ENCODE measurements around the gene CXXC4. TPM values are rescaled to one million over a fixed set of nuclear protein-coding genes. Genes with fewer than 3 reads are reported as not detected.

Gene CXXC4
- total RNA-seq (2014; rRNA removed) = not detected in 2 replicates
- percentile 6 among the genes with signal in this experiment for Bru-seq, nascent RNA
- not detected for BruChase-seq, experiment 1, labeled RNA remaining after a 6-hour chase
- BruChase-seq, experiment 2, labeled RNA remaining after a 2-hour chase = percentile 5 among the genes with signal in this experiment
- long read RNA-seq = 0 reads

GRCh38 chr4:104494822-104495559 is at the start of gene CXXC4:
Gene CXXC4, minus strand, starts transcription at chr4:104494894. Its CDS starts 3,092 bp downstream, at chr4:104491802.
- H3K4me2 ChIP-seq (ENCODE audit: low read length) = peak within 1 kb of the TSS; percentile 97
- no peak for TF ChIP-seq EZH2phosphoT487 (IDR thresholded peaks at IDR 0.05; ENCODE audit: borderline replicate concordance, low read length)
- no peak for TF ChIP-seq CTCF (conservative IDR thresholded peaks at IDR 0.05; ENCODE audit: low read depth, low read length)
- TF ChIP-seq EZH2 (IDR thresholded peaks at IDR 0.05; ENCODE audit: low read length, unreplicated experiment) = no peak
- H3K36me3 ChIP-seq (ENCODE audit: low read depth, low read length) = no peaks in the 10 kb centered on the region
- no peaks in the 10 kb centered on the region for H3K9me3 ChIP-seq (ENCODE audit: low read length)
- no peaks in the 10 kb centered on the region; the same call in 1 of the 2 replicates for H3K4me1 ChIP-seq (ENCODE audit: insufficient read depth, low read length)
- DNase-seq (no peak), ATAC-seq (peak; percentile 54)
- no peaks in the 10 kb centered on the region for H3F3A ChIP-seq (ENCODE audit: low read length, unreplicated experiment)
- H3K9ac ChIP-seq (ENCODE audit: low read length) = no peak within 1 kb of the TSS
- H3K9me2 ChIP-seq (replicated peaks; ENCODE audit: low read length) = no peaks in the 10 kb centered on the region
- intact Hi-C loops (cut with micrococcal nuclease) = no loop called here
- H2AFZ ChIP-seq (ENCODE audit: low read length) = peak within 1 kb of the TSS; percentile 91
- ChIA-PET CTCF (no interaction called here), POLR2A (ENCODE audit: unreplicated experiment) (no interaction called here)
- peaks cover 18% of the 10 kb centered on the region; the same call in 1 of the 2 replicates for H3K27me3 ChIP-seq (ENCODE audit: low read length)
- no peaks in the 10 kb centered on the region for H4K20me1 ChIP-seq (ENCODE audit: low read length)
- H3K4me3 ChIP-seq (ENCODE audit: low read length) = peak within 1 kb of the TSS; percentile 74
- no peaks in the 10 kb centered on the region for H3K79me2 ChIP-seq (ENCODE audit: low read length)
- no TSS peak for BruUV-seq (replicated peaks)
- H3K27ac ChIP-seq (ENCODE audit: low read length) = no peak within 1 kb of the TSS

- Histone ChIP-seq H3K4me3 (ENCODE audit: low read length) (no peak overlapping the region), H3K36me3 (ENCODE audit: low read depth, low read length) (no peaks in the 10 kb centered on the region), H3K4me2 (ENCODE audit: low read length) (no peak overlapping the region), H3K9me3 (ENCODE audit: low read length) (no peaks in the 10 kb centered on the region), H2AFZ (ENCODE audit: low read length) (no peak overlapping the region), H3K9me2 (replicated peaks; ENCODE audit: low read length) (no peaks in the 10 kb centered on the region), H3K27me3 (ENCODE audit: low read length) (peaks cover 8% of the 10 kb centered on the region; the same call in 1 of the 2 replicates), H4K20me1 (ENCODE audit: low read length) (no peaks in the 10 kb centered on the region), H3K9ac (ENCODE audit: low read length) (no peak overlapping the region), H3K27ac (ENCODE audit: low read length) (no peak overlapping the region), H3K79me2 (ENCODE audit: low read length) (no peaks in the 10 kb centered on the region), H3F3A (ENCODE audit: low read length, unreplicated experiment) (no peaks in the 10 kb centered on the region), H3K4me1 (ENCODE audit: insufficient read depth, low read length) (no peaks in the 10 kb centered on the region)
- ATAC-seq = no peak
- POLR2A ChIA-PET (ENCODE audit: unreplicated experiment) = no interaction called here
- intact Hi-C loops (cut with micrococcal nuclease) = no loop called here
- no peak for TF ChIP-seq EZH2phosphoT487 (IDR thresholded peaks at IDR 0.05; ENCODE audit: borderline replicate concordance, low read length)
- TF ChIP-seq CTCF (conservative IDR thresholded peaks at IDR 0.05; ENCODE audit: low read depth, low read length) = no peak
- TF ChIP-seq EZH2 (IDR thresholded peaks at IDR 0.05; ENCODE audit: low read length, unreplicated experiment) = no peak
- BruUV-seq (replicated peaks) = no TSS peak
- CTCF ChIA-PET = no interaction called here
- DNase-seq = no peak
These were observed 38.5 kb upstream of the CXXC4 start for GRCh38 chr4:104533156-104533555.

GRCh38 chr4:104532677-104533076 is 38.0 kb upstream of the CXXC4 start:
- intact Hi-C loops (cut with micrococcal nuclease) = no loop called here
- no peak overlapping the region for H2AFZ ChIP-seq (ENCODE audit: low read length)
- DNase-seq = no peak
- H3K27me3 ChIP-seq (ENCODE audit: low read length) = peaks cover 8% of the 10 kb centered on the region; the same call in 1 of the 2 replicates
- no peaks in the 10 kb centered on the region for H3K36me3 ChIP-seq (ENCODE audit: low read depth, low read length)
- H3K4me3 ChIP-seq (ENCODE audit: low read length) = no peak overlapping the region
- BruUV-seq (replicated peaks) = no TSS peak
- no peaks in the 10 kb centered on the region for H3K9me2 ChIP-seq (replicated peaks; ENCODE audit: low read length)
- no peaks in the 10 kb centered on the region for H3K79me2 ChIP-seq (ENCODE audit: low read length)
- ATAC-seq = no peak
- H4K20me1 ChIP-seq (ENCODE audit: low read length) = no peaks in the 10 kb centered on the region
- no peaks in the 10 kb centered on the region for H3F3A ChIP-seq (ENCODE audit: low read length, unreplicated experiment)
- no peak overlapping the region for H3K27ac ChIP-seq (ENCODE audit: low read length)
- CTCF ChIA-PET = no interaction called here
- POLR2A ChIA-PET (ENCODE audit: unreplicated experiment) = no interaction called here
- H3K4me1 ChIP-seq (ENCODE audit: insufficient read depth, low read length) = no peaks in the 10 kb centered on the region
- no peak overlapping the region for H3K4me2 ChIP-seq (ENCODE audit: low read length)
- H3K9me3 ChIP-seq (ENCODE audit: low read length) = no peaks in the 10 kb centered on the region
- H3K9ac ChIP-seq (ENCODE audit: low read length) = no peak overlapping the region
- TF ChIP-seq EZH2phosphoT487 (IDR thresholded peaks at IDR 0.05; ENCODE audit: borderline replicate concordance, low read length) (no peak), CTCF (conservative IDR thresholded peaks at IDR 0.05; ENCODE audit: low read depth, low read length) (no peak), EZH2 (IDR thresholded peaks at IDR 0.05; ENCODE audit: low read length, unreplicated experiment) (no peak)
